ENCODE measurements around the gene RBFOX1.

RBFOX1 gene

GRCh38 chr16:7332611-7333010, at the start of gene RBFOX1:
Gene RBFOX1 (plus strand): TSS chr16:7332845.
- DNase-seq (ENCODE audit: low read depth): no peak
- no peak for TF ChIP-seq CTCF (IDR thresholded peaks at IDR 0.05; ENCODE audit: low read length, missing control alignments)
- no peak within 1 kb of the TSS for H3K4me3 ChIP-seq (replicated peaks; ENCODE audit: low read depth, low read length)

GRCh38 chr16:7284780-7285179, 47.9 kb upstream of the RBFOX1 start:
- DNase-seq (ENCODE audit: low read depth): no peak

GRCh38 chr16:7285520-7285919, 47.1 kb upstream of the RBFOX1 start:
- DNase-seq (ENCODE audit: low read depth): no peak
- TF ChIP-seq CTCF (IDR thresholded peaks at IDR 0.05; ENCODE audit: low read length, missing control alignments): no peak
- H3K4me3 ChIP-seq (replicated peaks; ENCODE audit: low read depth, low read length): no peak overlapping the region

More at GRCh38 chr16:7284780-7285179, 47.9 kb upstream of the RBFOX1 start:
- no peak for TF ChIP-seq CTCF (IDR thresholded peaks at IDR 0.05; ENCODE audit: low read length, missing control alignments)
- H3K4me3 ChIP-seq (replicated peaks; ENCODE audit: low read depth, low read length): no peak overlapping the region

- no peak overlapping the region for H3K4me3 ChIP-seq (replicated peaks; ENCODE audit: low read depth, low read length)
- no peak for TF ChIP-seq CTCF (IDR thresholded peaks at IDR 0.05; ENCODE audit: low read length, missing control alignments)
- DNase-seq (ENCODE audit: low read depth): no peak
These were observed 43.3 kb upstream of the RBFOX1 start for GRCh38 chr16:7289299-7289698.

GRCh38 chr16:7290682-7291081, 42.0 kb upstream of the RBFOX1 start:
- DNase-seq (ENCODE audit: low read depth): no peak
- TF ChIP-seq CTCF (IDR thresholded peaks at IDR 0.05; ENCODE audit: low read length, missing control alignments): no peak
- H3K4me3 ChIP-seq (replicated peaks; ENCODE audit: low read depth, low read length): no peak overlapping the region

GRCh38 chr16:7294020-7294419, 38.6 kb upstream of the RBFOX1 start:
- TF ChIP-seq CTCF (IDR thresholded peaks at IDR 0.05; ENCODE audit: low read length, missing control alignments): no peak
- DNase-seq (ENCODE audit: low read depth): no peak
- no peak overlapping the region for H3K4me3 ChIP-seq (replicated peaks; ENCODE audit: low read depth, low read length)

- DNase-seq (ENCODE audit: low read depth): no peak
- no peak for TF ChIP-seq CTCF (IDR thresholded peaks at IDR 0.05; ENCODE audit: low read length, missing control alignments)
- no peak overlapping the region for H3K4me3 ChIP-seq (replicated peaks; ENCODE audit: low read depth, low read length)
These were observed 29.5 kb upstream of the RBFOX1 start for GRCh38 chr16:7303052-7303610.

Data from fibroblast of pulmonary artery (primary cell).